Myocyte (in vitro differentiated cells): ENCODE measurements around the gene C16orf92. TPM values are rescaled to one million over a fixed set of nuclear protein-coding genes. Genes with fewer than 3 reads are reported as not detected.

ENCODE experiments used
- DNase-seq: peaks from one replicate; pipeline ENCODE4 v3.0.0-alpha.2; 2012; ENCODE audit warnings: low read depth
- polyA plus RNA-seq: library from polyadenylated mRNA; unstranded; fragments of >200 nt; gene quantifications from one replicate; pipeline ENCODE4 v1.2.1, GENCODE V29; 2012; ENCODE audit warnings: missing spikeins
- total RNA-seq: library from RNA; depleted of rRNA; stranded (reverse); fragments of >200 nt; gene quantifications from 2 replicates; pipeline ENCODE4 v1.2.3, GENCODE V29; 2014

C16orf92 gene, protein sequence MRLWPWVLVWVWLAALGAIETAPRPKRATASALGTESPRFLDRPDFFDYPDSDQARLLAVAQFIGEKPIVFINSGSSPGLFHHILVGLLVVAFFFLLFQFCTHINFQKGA
- not detected in 2 replicates for total RNA-seq
- not detected for polyA plus RNA-seq

DNA sequence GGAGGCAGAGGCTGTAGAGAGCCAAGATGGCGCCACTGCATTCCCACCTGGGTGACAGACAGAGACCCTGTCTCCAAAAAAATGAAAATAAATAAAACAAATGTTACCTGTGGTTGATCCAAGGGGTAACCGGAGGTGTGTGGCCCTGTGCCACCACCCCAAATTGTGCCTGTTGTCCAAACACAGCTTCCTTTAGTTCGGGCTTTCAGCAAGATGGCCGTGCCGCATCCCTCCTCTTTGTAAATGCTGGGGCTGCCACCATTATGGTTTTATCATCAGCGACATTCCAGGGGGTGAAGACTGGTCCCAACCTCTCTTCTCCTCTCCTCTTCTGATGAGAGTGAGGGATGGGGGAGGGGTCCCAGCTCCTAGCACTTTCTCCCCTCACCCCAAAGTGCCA, at the start of gene C16orf92:
Gene C16orf92, plus strand, starts transcription at position 312 of the 400 bp plus-strand sequence. CDS start 143 bp downstream, outside the sequence.
- DNase-seq: no peak

DNA sequence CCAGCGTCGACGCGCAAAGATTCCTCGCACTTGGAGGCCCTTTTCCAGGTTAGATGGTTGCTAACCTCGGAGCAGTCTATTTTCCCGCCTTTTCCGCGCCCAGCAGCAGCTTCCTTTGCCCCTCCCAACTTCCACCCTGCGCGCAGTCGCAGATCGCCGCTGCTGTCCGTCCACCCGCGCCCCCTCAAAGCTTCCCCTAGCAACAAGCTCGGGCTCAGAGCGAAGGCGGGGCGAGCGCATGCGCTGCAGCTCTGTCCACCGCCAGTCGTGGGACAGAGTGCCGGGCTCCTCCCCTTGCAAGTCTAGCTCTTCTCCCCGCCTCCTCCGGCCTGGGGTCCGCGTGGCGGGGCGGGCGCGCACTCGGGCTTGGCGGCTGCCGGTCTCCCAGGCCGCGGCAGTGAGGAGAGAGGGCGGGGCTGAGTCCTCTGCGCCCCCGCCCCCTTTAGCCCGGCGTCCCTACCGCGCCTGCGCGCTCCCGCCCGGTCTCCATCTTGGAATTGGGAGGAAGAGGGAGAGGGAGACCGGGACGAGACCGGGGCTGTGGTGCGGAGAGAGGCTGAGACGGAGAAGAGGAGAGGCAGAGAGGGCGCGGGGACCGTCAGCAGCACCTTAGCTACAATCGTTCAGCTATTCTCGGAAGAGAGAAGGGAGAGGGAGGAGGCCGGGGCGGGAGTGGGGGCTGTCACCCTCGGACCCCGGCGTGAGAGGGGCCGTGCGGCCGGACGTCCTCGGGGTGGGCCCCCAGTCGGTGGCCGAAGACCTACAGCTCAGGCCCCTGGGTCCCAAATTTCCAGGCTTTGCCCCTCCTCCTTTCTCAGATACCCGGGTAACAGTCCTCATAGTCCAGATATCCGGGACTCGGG, 49.4 kb upstream of the C16orf92 start, which contains the start of gene TAOK2:
Gene TAOK2, plus strand, starts transcription at position 485 of the 863 bp plus-strand sequence. CDS start 3,905 bp downstream, outside the sequence.
- DNase-seq: peak; percentile 99

GRCh38 chr16:29974291-29975133, 48.5 kb upstream of the C16orf92 start:
- no peak for DNase-seq

- no peak for DNase-seq
These were observed 47.9 kb upstream of the C16orf92 start for GRCh38 chr16:29975134-29975538.

DNA sequence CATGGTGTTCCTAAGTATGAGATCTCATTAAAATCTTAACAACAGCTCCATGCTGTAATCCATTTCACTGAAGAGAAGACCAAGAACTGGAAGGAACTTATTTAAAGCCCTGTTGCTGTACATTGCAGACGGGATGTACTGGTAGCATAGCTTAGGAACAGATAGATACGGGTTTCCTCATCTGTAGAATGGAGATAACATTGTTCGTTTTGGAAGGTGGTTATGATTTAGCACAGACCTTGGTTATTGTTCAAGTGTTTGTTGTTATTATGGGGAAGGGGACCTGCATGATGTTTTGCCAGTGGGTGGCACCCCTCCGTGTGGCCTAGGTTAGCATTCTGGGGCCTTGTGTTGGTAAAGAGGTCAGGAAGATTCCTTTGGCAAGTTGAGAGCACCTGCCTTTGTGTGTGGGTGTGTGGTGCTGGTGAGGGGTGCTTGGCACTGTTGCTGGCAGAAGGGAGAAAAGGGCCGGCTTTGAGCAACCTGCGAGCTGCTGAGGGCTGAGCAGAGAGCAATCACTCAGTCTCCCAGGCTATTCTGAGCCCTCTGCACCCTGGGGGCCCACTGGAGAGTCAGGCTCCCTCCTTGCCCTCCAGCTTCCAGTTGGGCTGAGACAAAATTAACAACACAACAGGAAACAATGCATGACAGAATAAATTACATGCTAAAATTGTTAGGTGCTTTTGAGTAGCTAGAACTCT, 47.0 kb upstream of the C16orf92 start:
- DNase-seq: no peak

GRCh38 chr16:29977063-29977825, 45.8 kb upstream of the C16orf92 start:
- no peak for DNase-seq

DNA sequence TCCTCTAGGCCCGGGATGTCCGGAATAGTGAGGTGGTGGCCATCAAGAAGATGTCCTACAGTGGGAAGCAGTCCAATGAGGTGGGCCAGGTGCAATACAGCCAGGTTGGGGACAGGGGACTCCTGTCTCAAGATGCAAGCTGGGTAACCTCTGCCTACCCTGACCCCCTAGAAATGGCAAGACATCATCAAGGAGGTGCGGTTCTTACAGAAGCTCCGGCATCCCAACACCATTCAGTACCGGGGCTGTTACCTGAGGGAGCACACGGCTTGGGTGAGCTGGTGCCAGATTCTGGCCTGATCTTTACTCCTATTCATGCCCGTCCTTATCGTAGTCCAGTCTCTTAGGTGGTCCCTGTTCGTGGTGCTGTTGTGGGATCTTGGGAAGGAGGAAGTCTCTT, 44.9 kb upstream of the C16orf92 start:
- DNase-seq: no peak

- no peak for DNase-seq
These were observed 44.3 kb upstream of the C16orf92 start for GRCh38 chr16:29978564-29979270.

DNA sequence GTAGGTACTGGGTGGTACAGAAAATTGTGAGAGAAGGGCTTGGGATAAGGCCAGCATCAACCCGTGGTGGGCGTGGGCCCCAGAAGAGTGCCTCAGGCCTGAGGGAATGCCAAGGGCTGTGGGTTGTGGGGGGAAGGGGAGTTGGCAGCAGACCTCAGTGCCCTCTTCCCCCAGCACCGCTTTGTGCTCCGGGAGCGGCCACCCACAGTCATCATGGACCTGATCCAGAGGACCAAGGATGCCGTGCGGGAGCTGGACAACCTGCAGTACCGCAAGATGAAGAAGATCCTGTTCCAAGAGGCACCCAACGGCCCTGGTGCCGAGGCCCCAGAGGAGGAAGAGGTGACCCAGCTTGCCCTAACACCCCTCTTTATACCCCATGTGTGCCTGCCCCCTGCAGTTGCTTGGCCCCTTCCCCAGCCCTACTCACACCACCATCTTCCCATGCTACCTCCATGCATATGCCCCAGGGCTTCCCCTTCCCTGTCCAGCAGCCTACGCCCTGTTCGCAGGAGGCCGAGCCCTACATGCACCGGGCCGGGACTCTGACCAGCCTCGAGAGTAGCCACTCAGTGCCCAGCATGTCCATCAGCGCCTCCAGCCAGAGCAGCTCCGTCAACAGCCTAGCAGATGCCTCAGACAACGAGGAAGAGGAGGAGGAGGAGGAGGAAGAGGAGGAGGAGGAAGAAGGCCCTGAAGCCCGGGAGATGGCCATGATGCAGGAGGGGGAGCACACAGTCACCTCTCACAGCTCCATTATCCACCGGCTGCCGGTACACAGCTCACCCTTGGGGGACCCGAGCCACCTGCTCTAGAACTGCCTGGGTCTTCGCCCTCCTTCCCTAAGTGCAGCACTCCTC, 40.2 kb upstream of the C16orf92 start:
- DNase-seq: no peak

- no peak for DNase-seq
These were observed 39.4 kb upstream of the C16orf92 start for GRCh38 chr16:29983420-29984136.

DNA sequence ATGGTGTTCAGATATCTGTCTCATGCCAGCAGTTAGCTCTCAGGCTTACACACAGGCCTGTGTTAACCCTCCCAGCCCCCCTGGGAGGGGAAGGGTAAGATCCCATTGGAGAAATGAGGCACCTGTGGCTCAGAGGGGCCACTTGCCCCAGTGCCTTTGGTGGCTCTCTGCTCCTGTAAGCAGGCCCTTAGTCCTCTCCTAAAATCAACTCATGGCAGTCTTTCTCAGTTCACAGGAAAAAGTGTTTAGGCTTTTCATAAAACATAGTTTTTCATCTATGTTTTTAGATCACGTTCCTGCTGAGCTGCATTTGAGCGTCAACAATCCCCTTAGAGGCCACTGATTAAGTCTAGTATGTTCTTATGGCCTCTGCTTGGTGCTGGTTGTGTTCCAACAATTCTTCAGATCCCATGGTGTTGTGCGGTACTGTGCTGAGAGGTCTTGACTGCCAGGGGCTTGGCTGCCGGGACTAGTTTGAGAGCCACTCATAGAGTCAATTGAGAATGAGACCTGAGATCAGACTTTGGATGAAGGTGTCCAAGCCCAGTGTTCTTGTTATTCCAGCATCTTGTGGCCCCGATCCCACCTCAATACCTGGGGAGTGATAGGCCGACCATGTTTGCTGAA, 38.7 kb upstream of the C16orf92 start:
- DNase-seq: no peak

DNA sequence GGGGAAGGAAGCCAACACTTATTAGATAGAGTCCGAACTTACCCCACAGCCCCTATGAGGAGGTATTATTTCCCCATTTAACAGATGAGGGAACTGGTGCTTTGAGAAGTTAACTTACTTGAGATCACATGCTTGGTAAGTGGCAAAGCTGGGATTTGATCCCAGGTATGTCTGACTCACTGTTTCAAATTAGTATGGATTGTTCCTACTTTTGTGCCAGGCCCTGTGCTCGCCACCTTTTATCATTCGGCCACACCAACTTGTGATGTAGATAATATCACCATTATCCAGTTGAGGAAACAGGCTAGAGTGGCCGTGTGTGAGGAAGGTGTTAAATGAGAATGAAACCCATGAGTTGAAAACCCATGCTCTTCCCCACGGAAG, 38.2 kb upstream of the C16orf92 start:
- no peak for DNase-seq

- no peak for DNase-seq
These were observed 37.7 kb upstream of the C16orf92 start for GRCh38 chr16:29985271-29985811.

- no peak for DNase-seq
These were observed 36.8 kb upstream of the C16orf92 start for GRCh38 chr16:29986231-29986630.

GRCh38 chr16:29986931-29987330, 36.1 kb upstream of the C16orf92 start:
- DNase-seq: no peak

GRCh38 chr16:29987371-29988085, 35.5 kb upstream of the C16orf92 start:
- no peak for DNase-seq
